ENCODE data around the gene KCNN3. TPM values are rescaled to one million over a fixed set of nuclear protein-coding genes. Genes with fewer than 3 reads are reported as not detected.

Gene KCNN3
- polyA plus RNA-seq, 1 donor from 2014 or later = 2.2 TPM

- no peaks in the 10 kb centered on the region for H3F3A ChIP-seq (ENCODE audit: insufficient read depth, low read length, poor library complexity, severe bottlenecking)
- TF ChIP-seq CTCF (IDR thresholded peaks at IDR 0.05; ENCODE audit: poor library complexity, severe bottlenecking) (no peak), EP300 (conservative IDR thresholded peaks at IDR 0.05; ENCODE audit: poor library complexity, severe bottlenecking) (peak; percentile 62), POLR2AphosphoS5 (IDR thresholded peaks at IDR 0.05) (peak; percentile 73), MXI1 (conservative IDR thresholded peaks at IDR 0.05; ENCODE audit: poor library complexity, severe bottlenecking) (peak; percentile 19), SMC3 (conservative IDR thresholded peaks at IDR 0.05; ENCODE audit: poor library complexity) (no peak)
- H3K27me3 ChIP-seq (ENCODE audit: insufficient read depth, low read depth, low read length) = no peaks in the 10 kb centered on the region
- H3K9ac ChIP-seq (ENCODE audit: low read length) = peak overlapping the region; percentile 40
- H3K9me3 ChIP-seq (ENCODE audit: low read length) = no peaks in the 10 kb centered on the region
- no peaks in the 10 kb centered on the region for H3K9me2 ChIP-seq (ENCODE audit: insufficient read depth, low read length)
- H3K27ac ChIP-seq (ENCODE audit: low read length) = peak overlapping the region; percentile 81
- H4K20me1 ChIP-seq (ENCODE audit: insufficient read depth) = no peaks in the 10 kb centered on the region
- no peak overlapping the region for H2AFZ ChIP-seq (ENCODE audit: low read depth, low read length)
- no peaks in the 10 kb centered on the region for H3K79me2 ChIP-seq (replicated peaks; ENCODE audit: insufficient read depth, low read length)
- H3K36me3 ChIP-seq (ENCODE audit: insufficient read depth, low read length) = no peaks in the 10 kb centered on the region
- peak overlapping the region; percentile 16 for H3K4me3 ChIP-seq (ENCODE audit: low read length)
- H3K4me2 ChIP-seq (ENCODE audit: low read length) = peak overlapping the region; percentile 1
Observed at GRCh38 chr1:154716011-154716410, 154.1 kb downstream of the KCNN3 start.

- Histone ChIP-seq H3F3A (ENCODE audit: insufficient read depth, low read length, poor library complexity, severe bottlenecking) (no peaks in the 10 kb centered on the region), H4K20me1 (ENCODE audit: insufficient read depth) (no peaks in the 10 kb centered on the region), H3K9me2 (ENCODE audit: insufficient read depth, low read length) (no peaks in the 10 kb centered on the region), H3K27me3 (ENCODE audit: insufficient read depth, low read depth, low read length) (no peaks in the 10 kb centered on the region), H2AFZ (ENCODE audit: low read depth, low read length) (no peak overlapping the region), H3K9ac (ENCODE audit: low read length) (peak overlapping the region; percentile 40), H3K4me3 (ENCODE audit: low read length) (peak overlapping the region; percentile 16), H3K9me3 (ENCODE audit: low read length) (no peaks in the 10 kb centered on the region), H3K27ac (ENCODE audit: low read length) (peak overlapping the region; percentile 81), H3K4me2 (ENCODE audit: low read length) (no peak overlapping the region), H3K36me3 (ENCODE audit: insufficient read depth, low read length) (no peaks in the 10 kb centered on the region), H3K79me2 (replicated peaks; ENCODE audit: insufficient read depth, low read length) (no peaks in the 10 kb centered on the region)
- TF ChIP-seq CTCF (IDR thresholded peaks at IDR 0.05; ENCODE audit: poor library complexity, severe bottlenecking) = no peak
- TF ChIP-seq EZH2 (IDR thresholded peaks at IDR 0.05; ENCODE audit: borderline replicate concordance, insufficient read depth, low read length, poor library complexity, severe bottlenecking) = no peak
- TF ChIP-seq POLR2AphosphoS5 (IDR thresholded peaks at IDR 0.05) = no peak
- TF ChIP-seq EP300 (conservative IDR thresholded peaks at IDR 0.05; ENCODE audit: poor library complexity, severe bottlenecking) = no peak
- TF ChIP-seq, protein P1, sequence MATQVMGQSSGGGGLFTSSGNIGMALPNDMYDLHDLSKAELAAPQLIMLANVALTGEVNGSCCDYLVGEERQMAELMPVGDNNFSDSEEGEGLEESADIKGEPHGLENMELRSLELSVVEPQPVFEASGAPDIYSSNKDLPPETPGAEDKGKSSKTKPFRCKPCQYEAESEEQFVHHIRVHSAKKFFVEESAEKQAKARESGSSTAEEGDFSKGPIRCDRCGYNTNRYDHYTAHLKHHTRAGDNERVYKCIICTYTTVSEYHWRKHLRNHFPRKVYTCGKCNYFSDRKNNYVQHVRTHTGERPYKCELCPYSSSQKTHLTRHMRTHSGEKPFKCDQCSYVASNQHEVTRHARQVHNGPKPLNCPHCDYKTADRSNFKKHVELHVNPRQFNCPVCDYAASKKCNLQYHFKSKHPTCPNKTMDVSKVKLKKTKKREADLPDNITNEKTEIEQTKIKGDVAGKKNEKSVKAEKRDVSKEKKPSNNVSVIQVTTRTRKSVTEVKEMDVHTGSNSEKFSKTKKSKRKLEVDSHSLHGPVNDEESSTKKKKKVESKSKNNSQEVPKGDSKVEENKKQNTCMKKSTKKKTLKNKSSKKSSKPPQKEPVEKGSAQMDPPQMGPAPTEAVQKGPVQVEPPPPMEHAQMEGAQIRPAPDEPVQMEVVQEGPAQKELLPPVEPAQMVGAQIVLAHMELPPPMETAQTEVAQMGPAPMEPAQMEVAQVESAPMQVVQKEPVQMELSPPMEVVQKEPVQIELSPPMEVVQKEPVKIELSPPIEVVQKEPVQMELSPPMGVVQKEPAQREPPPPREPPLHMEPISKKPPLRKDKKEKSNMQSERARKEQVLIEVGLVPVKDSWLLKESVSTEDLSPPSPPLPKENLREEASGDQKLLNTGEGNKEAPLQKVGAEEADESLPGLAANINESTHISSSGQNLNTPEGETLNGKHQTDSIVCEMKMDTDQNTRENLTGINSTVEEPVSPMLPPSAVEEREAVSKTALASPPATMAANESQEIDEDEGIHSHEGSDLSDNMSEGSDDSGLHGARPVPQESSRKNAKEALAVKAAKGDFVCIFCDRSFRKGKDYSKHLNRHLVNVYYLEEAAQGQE (IDR thresholded peaks at IDR 0.05; ENCODE audit: borderline replicate concordance) = no peak
- no peak for TF ChIP-seq MXI1 (conservative IDR thresholded peaks at IDR 0.05; ENCODE audit: poor library complexity, severe bottlenecking)
- no peak for TF ChIP-seq SMC3 (conservative IDR thresholded peaks at IDR 0.05; ENCODE audit: poor library complexity)
- TF ChIP-seq TAF1 (IDR thresholded peaks at IDR 0.05; ENCODE audit: low read depth) = no peak
- TF ChIP-seq RAD21 (conservative IDR thresholded peaks at IDR 0.05) = no peak
Observed at GRCh38 chr1:154715385-154715784, 154.7 kb downstream of the KCNN3 start.
